Muscle layer of duodenum (tissue), 2 donors: ENCODE results near the gene USE1.
A peak's percentile ranks its signal among the peaks of the same experiment; 100 is the strongest.

ENCODE experiments used
- H3K27ac ChIP-seq: one replicate; pipeline ENCODE4 v1.7.0; 2013; ENCODE audit warnings: mild to moderate bottlenecking, low read length
- H3K27me3 ChIP-seq: one replicate; pipeline ENCODE4 v1.7.0; 2013; ENCODE audit warnings: low read depth, mild to moderate bottlenecking, control low read depth, low read length
- H3K36me3 ChIP-seq, 2 donors: one replicate each; pipeline ENCODE4 v1.7.0; 2013; ENCODE audit warnings: low read length in 2 of 2, control low read depth in 1 of 2, mild to moderate bottlenecking in 1 of 2; ENCODE audit not compliant: insufficient read depth in 2 of 2, control insufficient read depth in 1 of 2
- H3K4me1 ChIP-seq, 2 donors: one replicate each; pipeline ENCODE4 v1.7.0; 2013; ENCODE audit warnings: low read length in 2 of 2, mild to moderate bottlenecking in 2 of 2, control low read depth in 1 of 2, moderate library complexity in 1 of 2; ENCODE audit not compliant: insufficient read depth in 2 of 2, control insufficient read depth in 1 of 2
- H3K4me3 ChIP-seq, 2 donors: one replicate each; pipeline ENCODE4 v1.7.0; 2013; ENCODE audit warnings: low read length in 2 of 2, low read depth in 1 of 2, mild to moderate bottlenecking in 1 of 2
- H3K9me3 ChIP-seq, 2 donors: one replicate each; pipeline ENCODE4 v1.7.0; 2013; ENCODE audit warnings: low read length in 2 of 2, control low read depth in 1 of 2, mild to moderate bottlenecking in 1 of 2; ENCODE audit not compliant: control insufficient read depth in 1 of 2
- donor health status: healthy.

The USE1 gene

DNA sequence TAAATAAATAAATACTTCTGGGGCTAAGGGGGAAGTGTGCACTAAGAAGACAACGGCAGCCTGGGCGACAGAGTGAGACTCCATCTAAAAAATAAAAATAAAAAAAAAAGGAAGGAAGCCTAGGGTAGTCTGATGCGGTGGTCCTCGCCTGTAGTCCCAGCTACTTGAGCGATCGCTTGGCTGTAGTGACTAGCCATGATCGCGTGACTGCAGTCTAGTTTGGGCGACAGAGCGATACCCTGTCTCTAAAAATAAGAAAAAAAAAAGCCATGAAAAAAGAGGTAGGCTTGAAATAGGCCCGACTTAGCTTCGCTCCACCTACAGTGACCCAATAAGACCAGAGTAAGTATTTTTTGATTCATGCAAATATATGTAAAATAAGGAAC is 51.4 kb downstream of the USE1 start:
- peaks cover 5 to 19% of the 10 kb centered on the region in 2 donors for H3K36me3 ChIP-seq
- no peak overlapping the region for H3K4me3 ChIP-seq
- no peaks in the 10 kb centered on the region for H3K9me3 ChIP-seq
- H3K4me1 ChIP-seq = peaks cover 6 to 13% of the 10 kb centered on the region in 2 donors
- no peaks in the 10 kb centered on the region for H3K27me3 ChIP-seq
- H3K27ac ChIP-seq = no peak overlapping the region

DNA sequence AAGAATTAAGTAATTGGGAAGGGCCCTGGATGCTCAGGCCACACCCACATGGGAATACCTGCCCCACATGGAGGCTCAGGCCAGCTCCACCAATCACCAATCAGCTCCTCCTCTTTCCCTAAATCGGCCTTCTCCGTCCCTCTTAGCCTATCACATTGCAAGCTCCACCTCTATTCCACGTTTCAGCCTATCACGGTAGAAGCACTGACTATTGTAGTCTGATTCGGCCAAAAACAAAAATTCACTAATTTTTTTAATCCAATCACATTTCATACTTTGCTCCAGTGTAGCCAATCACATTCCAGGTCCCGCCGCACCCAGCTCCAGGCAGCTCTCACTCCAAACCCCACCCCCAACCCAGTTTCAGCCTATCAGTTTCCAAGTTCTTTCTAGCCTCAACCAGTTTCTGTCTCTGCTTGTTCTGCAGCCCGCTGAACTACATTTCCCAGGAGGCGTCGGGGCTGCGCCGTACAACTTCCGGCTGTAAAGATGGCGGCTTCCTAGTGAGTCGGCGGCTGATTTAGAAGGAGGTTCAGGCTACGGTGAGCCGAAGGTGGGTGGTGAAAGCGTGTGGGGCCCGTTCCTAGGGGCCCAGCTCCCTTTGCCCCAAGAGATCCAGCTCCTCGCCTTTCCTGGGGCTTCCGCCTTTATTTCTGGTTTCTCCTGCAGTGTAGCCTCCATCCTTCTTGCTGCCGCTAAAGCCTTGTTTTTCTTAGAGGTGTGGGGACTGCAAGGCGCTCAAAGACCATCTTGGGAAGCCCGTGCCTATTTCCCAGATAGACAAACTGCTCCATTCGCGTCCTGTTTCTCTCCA is 52.0 kb downstream of the USE1 start, which contains the start of gene BABAM1:
TSS of gene BABAM1 (plus strand) at position 469 of the 814 bp plus-strand sequence. CDS start 1,364 bp downstream, outside the sequence.
- H3K36me3 ChIP-seq = peaks cover 5 to 21% of the 10 kb centered on the region in 2 donors
- H3K4me1 ChIP-seq = peaks cover 6 to 13% of the 10 kb centered on the region in 2 donors
- H3K9me3 ChIP-seq = no peaks in the 10 kb centered on the region
- no peaks in the 10 kb centered on the region for H3K27me3 ChIP-seq
- H3K27ac ChIP-seq = peak within 1 kb of the TSS; percentile 91
- peak within 1 kb of the TSS; percentile 99 to 100 for H3K4me3 ChIP-seq

DNA sequence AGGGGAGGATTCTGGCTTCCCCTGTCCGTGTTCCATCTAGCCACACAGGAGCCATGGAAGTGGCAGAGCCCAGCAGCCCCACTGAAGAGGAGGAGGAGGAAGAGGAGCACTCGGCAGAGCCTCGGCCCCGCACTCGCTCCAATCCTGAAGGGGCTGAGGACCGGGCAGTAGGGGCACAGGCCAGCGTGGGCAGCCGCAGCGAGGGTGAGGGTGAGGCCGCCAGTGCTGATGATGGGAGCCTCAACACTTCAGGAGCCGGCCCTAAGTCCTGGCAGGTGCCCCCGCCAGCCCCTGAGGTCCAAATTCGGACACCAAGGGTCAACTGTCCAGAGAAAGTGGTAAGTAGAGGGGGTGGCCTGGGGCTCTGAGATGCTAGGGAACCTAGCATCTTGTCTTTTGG is 53.6 kb downstream of the USE1 start:
- Histone ChIP-seq H3K36me3 (peaks cover 5 to 30% of the 10 kb centered on the region in 2 donors), H3K27ac (no peak overlapping the region), H3K9me3 (no peaks in the 10 kb centered on the region), H3K4me1 (peaks cover 6 to 13% of the 10 kb centered on the region in 2 donors), H3K27me3 (no peaks in the 10 kb centered on the region), H3K4me3 (no peak overlapping the region)
